GM12872 (cell line): ENCODE measurements around the gene RAB17.

ENCODE experiments used
- CTCF ChIP-seq: IDR thresholded peaks from 3 replicates; pipeline ENCODE4 v1.5.1; 2011; ENCODE audit warnings: low read depth, mild to moderate bottlenecking, low read length, moderate library complexity; ENCODE audit not compliant: insufficient read depth

The RAB17 gene

DNA sequence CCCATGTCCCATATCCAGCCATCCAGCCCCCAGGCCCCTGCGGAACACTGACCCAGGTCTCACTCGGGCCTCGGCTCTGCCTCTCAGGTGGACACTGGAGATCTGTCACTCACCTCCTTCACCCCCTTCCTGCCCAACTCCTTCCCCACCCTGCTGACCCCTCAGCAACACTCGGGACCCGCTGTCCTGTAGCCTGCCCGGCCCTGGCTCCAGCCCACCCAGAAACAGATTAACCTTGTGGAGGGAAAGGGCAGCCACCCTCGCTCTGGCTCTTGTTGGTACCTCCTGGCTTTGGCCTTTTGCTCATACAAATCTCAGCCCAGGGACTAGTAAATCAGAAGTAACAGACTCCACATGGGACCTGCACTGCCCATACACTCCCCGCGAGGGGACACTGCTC, 53.9 kb downstream of the RAB17 start:
- TF ChIP-seq CTCF = no peak

DNA sequence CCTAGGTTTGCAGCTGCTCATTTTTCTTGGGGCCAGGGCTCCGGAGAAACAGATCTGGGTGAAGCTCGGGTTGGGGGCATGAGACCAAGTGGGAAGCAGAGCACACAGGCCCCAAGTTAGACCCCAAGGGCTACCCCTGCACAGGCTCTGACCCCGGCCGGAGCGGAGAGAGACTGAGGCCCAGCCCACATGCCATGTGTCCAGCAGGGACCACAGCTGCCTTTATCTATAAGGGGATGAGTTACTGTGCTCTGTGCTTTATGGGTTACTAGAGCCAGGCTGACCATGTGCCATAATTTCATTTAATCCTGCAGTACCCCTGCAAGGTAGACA, 54.5 kb downstream of the RAB17 start:
- no peak for TF ChIP-seq CTCF

GRCh38 chr2:237535385-237536082, 55.0 kb downstream of the RAB17 start:
- no peak for TF ChIP-seq CTCF

DNA sequence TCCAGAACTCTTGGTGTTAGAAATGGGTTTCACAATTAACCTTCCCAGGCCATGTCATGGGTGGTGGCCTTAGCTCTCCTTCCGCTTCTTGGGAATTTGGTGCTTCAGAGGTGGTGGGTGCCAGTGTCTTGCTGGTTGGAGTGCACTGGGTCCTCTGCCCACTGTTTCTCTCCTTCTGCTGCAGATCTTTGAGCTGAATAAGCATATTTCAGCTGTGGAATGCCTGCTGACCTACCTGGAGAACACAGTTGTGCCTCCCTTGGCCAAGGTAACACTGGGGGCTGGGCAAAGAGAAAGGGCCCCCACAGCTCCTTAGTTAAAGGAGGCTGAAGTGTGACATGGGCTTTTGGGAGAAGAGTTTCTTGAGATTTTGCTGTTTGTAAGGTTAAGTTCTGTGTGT, 56.2 kb downstream of the RAB17 start:
- no peak for TF ChIP-seq CTCF

DNA sequence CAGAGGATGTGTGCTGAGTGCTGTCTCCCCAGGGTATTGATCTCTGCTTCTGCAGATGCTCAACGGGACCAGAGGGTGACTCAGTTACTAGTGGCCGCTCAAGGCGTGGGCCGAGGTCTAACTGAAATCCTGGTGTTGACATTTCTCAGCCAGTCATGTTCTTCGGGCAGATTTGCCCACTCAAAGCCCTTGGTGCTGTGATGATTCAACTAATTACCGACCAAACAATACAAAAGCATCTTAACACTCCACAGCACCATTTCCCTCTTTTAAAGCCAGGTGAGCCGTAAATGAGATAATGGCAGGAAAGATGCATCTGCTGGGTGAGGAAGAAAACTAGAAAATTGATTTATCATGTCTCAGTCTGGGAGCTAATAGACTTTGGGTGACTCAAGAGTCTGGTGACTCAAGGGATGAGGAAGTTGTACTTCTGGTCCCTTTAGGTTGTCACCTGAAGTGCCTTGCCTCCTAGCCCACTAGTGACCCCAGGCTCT, 56.8 kb downstream of the RAB17 start:
- no peak for TF ChIP-seq CTCF

DNA sequence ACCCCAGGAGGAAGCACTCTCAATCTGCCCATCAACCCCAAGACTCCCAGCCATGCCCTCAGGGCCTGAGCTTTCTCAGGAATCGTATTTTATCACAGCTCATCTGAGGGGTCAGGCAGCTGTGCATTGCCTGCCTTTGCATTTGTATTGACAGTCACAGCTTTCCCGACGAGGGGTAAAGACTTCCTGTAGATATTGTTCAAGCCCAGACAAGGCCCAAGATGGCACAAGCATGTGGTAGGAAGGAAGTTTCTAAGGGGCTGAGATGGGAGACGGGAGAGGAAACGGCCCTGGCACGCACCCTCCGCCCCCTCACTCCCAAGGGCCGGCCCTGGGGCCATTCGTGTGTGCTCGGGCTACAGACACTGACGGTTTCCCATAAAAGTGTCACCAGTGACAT, 58.4 kb downstream of the RAB17 start:
- no peak for TF ChIP-seq CTCF

DNA sequence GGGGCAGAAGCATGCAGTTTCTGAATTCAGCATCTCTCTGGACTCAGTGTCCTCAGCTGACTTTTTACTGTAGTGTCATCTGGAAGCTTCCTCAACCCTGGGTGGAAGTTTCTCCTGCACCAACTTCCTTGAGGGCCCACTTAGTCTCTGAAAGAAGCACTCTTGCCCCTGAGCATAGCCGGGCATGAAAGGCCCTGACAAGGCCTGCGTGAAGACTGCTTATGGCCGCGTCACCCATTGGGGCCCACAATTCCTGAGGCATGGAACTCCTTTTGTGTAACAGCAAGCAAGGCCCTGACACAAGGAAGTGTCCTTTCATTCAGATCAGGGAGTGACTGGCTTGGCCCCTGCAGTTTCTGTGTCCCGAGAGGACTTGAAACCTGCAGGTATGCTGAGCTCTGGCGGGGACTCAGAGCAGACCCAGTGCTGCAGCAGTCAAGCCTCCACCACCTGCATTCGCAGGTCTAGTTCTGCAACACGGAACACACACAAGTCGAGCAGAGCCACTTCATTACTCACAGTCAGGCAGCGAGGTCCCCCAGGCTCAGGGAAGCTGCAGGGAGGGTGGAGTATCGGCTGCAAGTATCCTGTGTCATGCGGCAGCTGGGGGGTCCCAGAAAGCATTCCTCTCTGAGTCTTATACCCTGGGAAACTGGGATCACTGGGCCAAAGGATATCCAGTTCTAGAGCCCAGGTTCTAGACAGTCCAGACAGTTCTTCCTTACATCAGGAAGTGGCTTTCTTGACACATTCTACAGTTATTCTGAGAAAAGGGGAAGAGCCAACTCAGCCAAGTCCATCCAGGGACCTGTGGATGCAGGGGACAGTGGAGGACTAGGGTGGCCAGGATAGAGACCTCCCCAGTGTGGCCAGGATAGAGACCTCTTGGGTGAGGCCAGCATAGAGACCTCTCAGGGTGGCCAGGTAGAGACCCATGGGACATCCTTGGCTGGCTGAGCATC, 59.8 kb downstream of the RAB17 start:
- no peak for TF ChIP-seq CTCF
